K562 (cell line): ENCODE measurements around the gene KIF7.

Experiments used
- CREB1 ChIP-seq, 2 experiments: sonication (generic) in 1 of 2; formaldehyde crosslinking in 1 of 2; IDR thresholded peaks; 2 replicates each; pipeline versions ENCODE4 v1.6.1 to v1.8.0; 2012 to 2022; ENCODE audit warnings: inconsistent platforms in 1 of 2, mild to moderate bottlenecking in 1 of 2, missing genetic modification reagents in 1 of 2, moderate library complexity in 1 of 2
- TF ChIP-seq, protein P1 (sequence below): sonication (generic); formaldehyde crosslinking; IDR thresholded peaks from 2 replicates; pipeline ENCODE4 v1.8.0; 2023; ENCODE audit warnings: missing genetic modification reagents, mild to moderate bottlenecking, borderline replicate concordance
- TF ChIP-seq, protein P2 (sequence below): fragments of 200-800 bp; sonication (Bioruptor generic); IDR thresholded peaks from 2 replicates; pipeline ENCODE4 v1.6.1; 2017; ENCODE audit warnings: missing genetic modification characterization, missing compliant biosample characterization
- TF ChIP-seq, protein P3 (sequence below): fragments of 450-650 bp; IDR thresholded peaks from 2 replicates; pipeline ENCODE4 v1.6.1; 2014; ENCODE audit warnings: low read depth, mild to moderate bottlenecking, moderate library complexity, borderline replicate concordance

DNA sequence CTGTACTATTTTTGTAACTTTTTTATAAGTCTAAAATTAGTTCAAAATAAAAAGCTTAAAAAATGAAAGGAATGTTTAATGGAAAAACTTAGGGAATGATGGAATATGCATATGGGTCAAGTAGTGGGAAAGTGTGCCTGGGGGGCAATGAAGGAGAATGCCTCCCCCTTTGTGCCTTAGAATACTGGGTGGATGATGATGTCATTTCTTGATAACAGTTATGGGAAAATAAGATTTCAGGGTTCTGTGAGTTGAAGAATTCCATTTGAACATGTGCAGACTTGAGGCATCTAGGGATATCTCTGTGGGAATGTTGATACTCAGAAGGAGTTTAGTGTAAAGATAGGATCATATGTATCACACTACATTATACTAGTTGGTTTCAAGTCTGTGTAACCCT, 49.1 kb upstream of the KIF7 start:
- TF ChIP-seq CREB1 (IDR thresholded peaks at IDR 0.05) (no peak), CREB1 (CRISPR knock-in tag; IDR thresholded peaks at IDR 0.05) (no peak)
- TF ChIP-seq, protein P1, sequence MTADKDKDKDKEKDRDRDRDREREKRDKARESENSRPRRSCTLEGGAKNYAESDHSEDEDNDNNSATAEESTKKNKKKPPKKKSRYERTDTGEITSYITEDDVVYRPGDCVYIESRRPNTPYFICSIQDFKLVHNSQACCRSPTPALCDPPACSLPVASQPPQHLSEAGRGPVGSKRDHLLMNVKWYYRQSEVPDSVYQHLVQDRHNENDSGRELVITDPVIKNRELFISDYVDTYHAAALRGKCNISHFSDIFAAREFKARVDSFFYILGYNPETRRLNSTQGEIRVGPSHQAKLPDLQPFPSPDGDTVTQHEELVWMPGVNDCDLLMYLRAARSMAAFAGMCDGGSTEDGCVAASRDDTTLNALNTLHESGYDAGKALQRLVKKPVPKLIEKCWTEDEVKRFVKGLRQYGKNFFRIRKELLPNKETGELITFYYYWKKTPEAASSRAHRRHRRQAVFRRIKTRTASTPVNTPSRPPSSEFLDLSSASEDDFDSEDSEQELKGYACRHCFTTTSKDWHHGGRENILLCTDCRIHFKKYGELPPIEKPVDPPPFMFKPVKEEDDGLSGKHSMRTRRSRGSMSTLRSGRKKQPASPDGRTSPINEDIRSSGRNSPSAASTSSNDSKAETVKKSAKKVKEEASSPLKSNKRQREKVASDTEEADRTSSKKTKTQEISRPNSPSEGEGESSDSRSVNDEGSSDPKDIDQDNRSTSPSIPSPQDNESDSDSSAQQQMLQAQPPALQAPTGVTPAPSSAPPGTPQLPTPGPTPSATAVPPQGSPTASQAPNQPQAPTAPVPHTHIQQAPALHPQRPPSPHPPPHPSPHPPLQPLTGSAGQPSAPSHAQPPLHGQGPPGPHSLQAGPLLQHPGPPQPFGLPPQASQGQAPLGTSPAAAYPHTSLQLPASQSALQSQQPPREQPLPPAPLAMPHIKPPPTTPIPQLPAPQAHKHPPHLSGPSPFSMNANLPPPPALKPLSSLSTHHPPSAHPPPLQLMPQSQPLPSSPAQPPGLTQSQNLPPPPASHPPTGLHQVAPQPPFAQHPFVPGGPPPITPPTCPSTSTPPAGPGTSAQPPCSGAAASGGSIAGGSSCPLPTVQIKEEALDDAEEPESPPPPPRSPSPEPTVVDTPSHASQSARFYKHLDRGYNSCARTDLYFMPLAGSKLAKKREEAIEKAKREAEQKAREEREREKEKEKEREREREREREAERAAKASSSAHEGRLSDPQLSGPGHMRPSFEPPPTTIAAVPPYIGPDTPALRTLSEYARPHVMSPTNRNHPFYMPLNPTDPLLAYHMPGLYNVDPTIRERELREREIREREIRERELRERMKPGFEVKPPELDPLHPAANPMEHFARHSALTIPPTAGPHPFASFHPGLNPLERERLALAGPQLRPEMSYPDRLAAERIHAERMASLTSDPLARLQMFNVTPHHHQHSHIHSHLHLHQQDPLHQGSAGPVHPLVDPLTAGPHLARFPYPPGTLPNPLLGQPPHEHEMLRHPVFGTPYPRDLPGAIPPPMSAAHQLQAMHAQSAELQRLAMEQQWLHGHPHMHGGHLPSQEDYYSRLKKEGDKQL (CRISPR knock-in tag), result no peak
- TF ChIP-seq, protein P2, sequence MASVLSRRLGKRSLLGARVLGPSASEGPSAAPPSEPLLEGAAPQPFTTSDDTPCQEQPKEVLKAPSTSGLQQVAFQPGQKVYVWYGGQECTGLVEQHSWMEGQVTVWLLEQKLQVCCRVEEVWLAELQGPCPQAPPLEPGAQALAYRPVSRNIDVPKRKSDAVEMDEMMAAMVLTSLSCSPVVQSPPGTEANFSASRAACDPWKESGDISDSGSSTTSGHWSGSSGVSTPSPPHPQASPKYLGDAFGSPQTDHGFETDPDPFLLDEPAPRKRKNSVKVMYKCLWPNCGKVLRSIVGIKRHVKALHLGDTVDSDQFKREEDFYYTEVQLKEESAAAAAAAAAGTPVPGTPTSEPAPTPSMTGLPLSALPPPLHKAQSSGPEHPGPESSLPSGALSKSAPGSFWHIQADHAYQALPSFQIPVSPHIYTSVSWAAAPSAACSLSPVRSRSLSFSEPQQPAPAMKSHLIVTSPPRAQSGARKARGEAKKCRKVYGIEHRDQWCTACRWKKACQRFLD, result no peak
- TF ChIP-seq, protein P3, sequence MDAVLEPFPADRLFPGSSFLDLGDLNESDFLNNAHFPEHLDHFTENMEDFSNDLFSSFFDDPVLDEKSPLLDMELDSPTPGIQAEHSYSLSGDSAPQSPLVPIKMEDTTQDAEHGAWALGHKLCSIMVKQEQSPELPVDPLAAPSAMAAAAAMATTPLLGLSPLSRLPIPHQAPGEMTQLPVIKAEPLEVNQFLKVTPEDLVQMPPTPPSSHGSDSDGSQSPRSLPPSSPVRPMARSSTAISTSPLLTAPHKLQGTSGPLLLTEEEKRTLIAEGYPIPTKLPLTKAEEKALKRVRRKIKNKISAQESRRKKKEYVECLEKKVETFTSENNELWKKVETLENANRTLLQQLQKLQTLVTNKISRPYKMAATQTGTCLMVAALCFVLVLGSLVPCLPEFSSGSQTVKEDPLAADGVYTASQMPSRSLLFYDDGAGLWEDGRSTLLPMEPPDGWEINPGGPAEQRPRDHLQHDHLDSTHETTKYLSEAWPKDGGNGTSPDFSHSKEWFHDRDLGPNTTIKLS, result no peak
